ENCODE measurements around the gene BIN2.

- TF ChIP-seq CTCF (conservative IDR thresholded peaks at IDR 0.05; ENCODE audit: low read length) (no peak), EZH2phosphoT487 (IDR thresholded peaks at IDR 0.05; ENCODE audit: borderline replicate concordance, low read depth, low read length) (no peak)
Observed at GRCh38 chr12:51345681-51346080, 21.7 kb upstream of the BIN2 start.
